Stimulated activated CD4-positive, alpha-beta T cell treated with anti-CD3 and anti-CD28 coated beads, Interleukin-4, amount 100 ng/mL, for 1 hour (primary cell): ENCODE measurements around the gene UBIAD1.
"Not testable (repeated sequence)": the region's sequence is repeated elsewhere in the genome, so short reads cannot be mapped to it uniquely, and the experiment has no call there.

Experiments
- DNase-seq: peaks from one replicate; pipeline ENCODE4 v3.0.0-alpha.2; 2020

Gene UBIAD1, protein sequence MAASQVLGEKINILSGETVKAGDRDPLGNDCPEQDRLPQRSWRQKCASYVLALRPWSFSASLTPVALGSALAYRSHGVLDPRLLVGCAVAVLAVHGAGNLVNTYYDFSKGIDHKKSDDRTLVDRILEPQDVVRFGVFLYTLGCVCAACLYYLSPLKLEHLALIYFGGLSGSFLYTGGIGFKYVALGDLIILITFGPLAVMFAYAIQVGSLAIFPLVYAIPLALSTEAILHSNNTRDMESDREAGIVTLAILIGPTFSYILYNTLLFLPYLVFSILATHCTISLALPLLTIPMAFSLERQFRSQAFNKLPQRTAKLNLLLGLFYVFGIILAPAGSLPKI

GRCh38 chr1:11272832-11273594 lies at the start of gene UBIAD1:
Gene UBIAD1, plus strand, starts transcription at chr1:11273198. Its CDS starts 334 bp downstream, at chr1:11273532.
- peak; percentile 86 for DNase-seq

DNA sequence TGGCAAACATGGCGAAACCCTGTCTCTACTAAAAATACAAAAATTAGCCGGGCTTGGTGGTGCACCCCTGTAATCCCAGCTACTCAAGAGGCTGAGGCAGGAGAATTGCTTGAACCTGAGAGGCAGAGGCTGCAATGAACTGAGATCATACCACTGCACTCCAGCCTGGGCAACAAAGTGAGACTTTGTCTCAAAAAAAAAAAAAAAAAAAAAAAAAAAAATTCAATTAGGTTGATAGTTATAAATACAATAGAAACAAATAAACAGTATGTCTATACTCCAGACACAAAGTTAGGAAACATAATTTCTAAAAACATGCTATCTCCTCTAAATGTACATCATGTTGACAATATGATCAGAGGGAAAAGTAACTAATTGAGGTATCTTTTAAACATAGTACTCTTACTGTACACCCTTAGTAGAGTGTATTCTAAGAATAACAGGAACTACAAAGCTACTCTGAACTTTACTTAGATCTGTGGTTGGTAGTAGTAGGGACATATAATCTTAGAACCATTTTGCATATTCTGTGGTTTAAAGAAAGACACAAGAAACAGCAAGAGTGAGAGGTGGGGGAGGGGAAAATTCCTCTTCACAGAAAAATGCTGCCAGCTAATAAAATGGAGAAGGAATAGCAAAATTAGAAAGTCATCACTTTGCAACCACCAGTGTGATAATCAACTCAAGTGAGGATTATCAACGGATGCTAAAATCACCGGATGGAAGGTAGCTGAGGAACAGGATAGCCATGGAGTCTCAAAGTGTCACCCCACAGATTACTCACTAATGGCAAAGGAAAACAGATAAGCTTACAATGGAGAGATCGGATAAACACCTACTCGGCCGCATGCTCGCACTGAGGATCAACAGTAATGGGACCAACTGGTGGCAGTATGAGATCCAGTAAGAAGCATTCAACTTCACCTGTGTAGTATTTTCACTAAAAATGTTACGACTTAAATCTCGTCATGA lies 45.6 kb upstream of the UBIAD1 start:
- no peak for DNase-seq

DNA sequence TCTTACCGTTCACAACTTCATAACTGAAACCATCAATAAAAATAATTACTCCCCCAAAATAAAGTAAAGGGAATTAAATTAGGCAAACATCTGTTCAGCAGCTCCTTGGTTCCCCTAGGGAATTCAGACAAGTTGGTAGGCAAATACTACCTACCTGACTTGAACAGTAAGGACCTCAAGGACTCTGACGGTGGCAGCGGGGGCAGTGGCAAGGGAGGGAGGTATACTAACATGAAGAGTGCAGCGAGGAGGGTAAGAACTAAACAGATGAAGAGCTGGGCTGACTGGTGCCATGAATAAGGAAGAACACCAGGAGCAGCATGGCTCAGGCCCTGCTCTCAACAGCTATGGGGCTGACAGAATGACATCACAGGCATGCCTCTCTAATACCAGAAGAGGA lies 43.8 kb upstream of the UBIAD1 start:
- DNase-seq, result no peak

DNA sequence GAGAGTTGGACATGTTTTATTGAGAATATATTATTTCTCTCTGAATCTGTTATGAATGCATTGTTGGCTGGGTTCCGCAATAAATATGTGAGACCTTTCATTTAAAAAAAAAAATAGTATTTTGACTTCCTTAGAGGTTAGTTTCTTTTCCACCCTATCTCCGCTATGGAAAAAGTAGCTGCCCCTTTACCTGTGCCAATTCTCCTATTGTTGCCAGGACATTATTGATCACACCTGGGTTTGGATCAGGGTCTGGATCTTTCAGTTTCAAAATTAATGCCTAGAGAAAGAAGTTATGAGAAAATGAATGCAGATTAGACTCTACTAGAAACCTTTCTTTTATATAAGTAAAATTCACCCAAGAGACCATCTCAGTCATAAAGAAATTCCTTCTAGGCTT lies 39.8 kb upstream of the UBIAD1 start:
- DNase-seq, result no peak

DNA sequence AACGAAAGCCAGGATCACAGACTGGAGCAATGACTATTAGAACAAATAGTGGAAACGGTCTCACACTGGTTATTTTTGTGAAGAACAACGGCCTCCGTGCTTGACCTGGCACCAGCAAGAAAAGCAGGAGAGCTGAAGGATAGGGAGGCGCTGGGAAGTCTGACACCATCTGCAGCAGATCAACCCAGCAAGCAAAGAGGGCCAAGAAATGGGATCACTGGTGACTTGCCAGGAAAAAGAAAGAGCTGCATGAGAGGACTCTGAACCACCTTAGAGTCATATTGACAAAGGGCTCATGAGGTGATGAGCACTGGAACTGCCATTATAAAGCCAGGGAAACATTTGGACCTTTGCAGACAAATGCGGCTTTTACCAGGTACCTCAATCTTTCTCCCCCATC lies 35.6 kb upstream of the UBIAD1 start:
- DNase-seq, result no peak

GRCh38 chr1:11238311-11238710 lies 34.7 kb upstream of the UBIAD1 start:
- no peak for DNase-seq

- no peak for DNase-seq
Observed at GRCh38 chr1:11245248-11245647, 27.8 kb upstream of the UBIAD1 start.

DNA sequence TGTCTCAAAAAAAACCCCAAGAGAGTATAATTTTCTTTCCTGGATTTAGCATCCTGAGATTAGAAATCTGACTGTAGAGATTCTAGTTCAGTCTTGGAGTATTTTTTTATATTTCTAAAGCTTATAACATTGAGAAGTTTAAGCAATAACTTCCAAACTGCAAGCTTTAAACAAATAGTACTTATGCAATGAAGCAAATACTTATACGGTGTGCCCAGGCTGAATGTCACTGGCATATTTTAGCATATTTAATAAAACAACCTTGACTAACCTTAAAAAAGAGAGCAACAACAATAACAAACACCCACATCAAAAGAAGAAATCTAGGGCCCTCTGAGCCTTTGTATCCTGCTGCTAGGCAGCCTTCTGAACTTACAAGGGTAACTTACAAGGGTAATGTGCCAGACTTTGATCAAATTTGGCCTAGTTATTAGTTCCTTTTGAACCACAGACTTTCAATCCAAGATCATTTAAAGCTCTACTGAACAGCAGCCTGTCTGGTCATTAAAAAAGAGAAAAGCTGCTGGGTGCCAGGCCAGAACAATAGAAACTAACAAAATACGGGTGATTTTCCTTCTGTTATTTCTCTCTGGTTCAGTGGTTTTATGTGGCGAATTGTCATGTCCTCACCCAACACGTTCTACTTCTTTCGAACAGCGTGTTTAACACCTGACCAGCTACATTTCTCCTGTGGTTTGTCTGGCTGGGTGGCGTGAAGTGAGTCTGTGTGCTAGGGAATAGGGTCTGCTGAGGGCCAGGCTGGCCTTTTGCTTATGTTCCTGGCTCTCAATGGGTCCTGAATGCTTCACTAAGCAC lies 26.9 kb upstream of the UBIAD1 start:
- no peak for DNase-seq

GRCh38 chr1:11248169-11248568 lies 24.8 kb upstream of the UBIAD1 start:
- DNase-seq, result no peak

GRCh38 chr1:11252538-11252937 lies 20.5 kb upstream of the UBIAD1 start:
- no peak for DNase-seq

DNA sequence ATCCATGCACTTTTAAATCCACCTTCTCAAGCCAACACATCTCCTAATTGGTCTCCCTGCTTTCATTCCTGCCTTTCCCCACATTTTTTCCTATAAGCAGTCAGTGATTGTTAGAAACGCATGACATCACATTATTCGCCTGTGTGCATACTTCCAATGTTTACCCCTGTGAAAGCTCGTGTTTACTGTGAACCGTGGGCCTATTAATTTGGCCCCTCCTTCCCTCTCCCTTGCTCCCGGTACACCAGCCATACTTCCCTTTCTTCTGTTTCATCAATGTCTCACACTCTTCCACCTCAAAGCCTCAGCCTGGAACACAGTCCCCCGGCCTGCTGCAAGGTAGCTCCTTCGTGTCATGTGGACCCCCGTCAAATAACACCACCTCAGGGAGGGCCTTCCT lies 19.8 kb upstream of the UBIAD1 start:
- DNase-seq, result no peak

- no peak for DNase-seq
Observed at GRCh38 chr1:11256299-11256698, 16.7 kb upstream of the UBIAD1 start.

GRCh38 chr1:11262171-11263049 lies 10.6 kb upstream of the UBIAD1 start, which contains the start of gene MTOR:
Gene MTOR, minus strand, starts transcription at chr1:11262551. Its CDS starts 3,142 bp downstream, at chr1:11259409.
- peak; percentile 92 for DNase-seq

- no peak for DNase-seq
Observed at GRCh38 chr1:11266268-11267074, 6.5 kb upstream of the UBIAD1 start.

DNA sequence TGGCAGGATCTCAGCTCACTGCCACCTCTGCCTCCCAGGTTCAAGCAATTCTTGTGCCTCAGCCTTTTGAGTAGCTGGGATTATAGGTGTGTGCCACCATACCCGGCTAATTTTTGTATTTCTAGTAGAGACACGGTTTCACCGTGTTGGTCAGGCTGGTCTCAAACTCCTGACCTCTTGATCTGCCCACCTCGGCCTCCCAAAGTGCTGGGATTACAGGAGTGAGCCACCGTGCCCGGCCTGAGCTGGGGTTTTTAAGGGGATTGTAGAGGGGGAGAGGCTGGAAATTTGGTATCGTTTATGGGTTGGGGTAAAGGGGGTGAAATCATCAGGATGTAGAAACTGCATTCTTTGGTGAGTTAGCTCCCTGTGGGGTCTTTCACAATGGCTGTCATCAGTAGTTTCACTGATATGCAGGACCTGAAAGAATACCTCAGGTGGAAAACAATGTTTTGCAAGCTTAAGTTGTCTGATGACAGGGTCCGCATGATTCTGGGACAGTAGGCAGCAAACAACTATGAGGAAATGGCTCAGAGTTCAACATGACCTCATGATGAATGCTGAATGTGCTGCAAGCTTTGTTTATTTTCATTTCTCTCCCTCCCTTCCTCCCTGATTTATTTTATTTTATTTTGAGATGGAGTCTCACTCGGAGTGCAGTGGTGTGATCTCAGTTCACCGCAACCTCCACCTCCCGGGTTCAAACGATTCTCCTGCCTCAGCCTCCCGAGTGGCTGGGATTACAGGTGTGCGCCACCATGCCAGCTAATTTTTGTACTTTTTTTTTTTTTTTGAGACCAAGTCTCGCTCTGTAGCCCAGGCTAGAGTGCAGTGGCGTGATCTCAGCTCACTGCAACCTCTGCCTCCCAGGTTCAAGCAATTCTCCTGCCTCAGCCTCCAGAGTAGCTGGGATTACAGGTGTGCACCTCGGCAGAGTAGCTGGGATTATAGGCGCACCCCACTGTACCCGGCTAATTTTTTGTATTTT lies 5.4 kb upstream of the UBIAD1 start:
- DNase-seq, result not testable (repeated sequence)

DNA sequence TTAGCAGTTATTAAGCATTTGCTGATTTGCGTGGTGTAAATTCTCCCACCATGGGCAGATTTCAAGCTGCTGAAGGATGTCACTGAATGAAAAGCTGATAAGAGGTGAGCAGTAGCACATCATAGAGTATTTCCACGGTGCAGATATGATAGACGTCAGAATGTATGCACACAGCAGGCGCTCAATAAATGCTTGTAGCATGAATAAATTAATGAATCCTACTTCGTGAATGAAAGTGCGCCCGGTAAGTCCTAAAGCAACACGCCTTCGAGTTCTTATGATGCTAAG lies 510 bp upstream of the UBIAD1 start:
- no peak for DNase-seq

DNA sequence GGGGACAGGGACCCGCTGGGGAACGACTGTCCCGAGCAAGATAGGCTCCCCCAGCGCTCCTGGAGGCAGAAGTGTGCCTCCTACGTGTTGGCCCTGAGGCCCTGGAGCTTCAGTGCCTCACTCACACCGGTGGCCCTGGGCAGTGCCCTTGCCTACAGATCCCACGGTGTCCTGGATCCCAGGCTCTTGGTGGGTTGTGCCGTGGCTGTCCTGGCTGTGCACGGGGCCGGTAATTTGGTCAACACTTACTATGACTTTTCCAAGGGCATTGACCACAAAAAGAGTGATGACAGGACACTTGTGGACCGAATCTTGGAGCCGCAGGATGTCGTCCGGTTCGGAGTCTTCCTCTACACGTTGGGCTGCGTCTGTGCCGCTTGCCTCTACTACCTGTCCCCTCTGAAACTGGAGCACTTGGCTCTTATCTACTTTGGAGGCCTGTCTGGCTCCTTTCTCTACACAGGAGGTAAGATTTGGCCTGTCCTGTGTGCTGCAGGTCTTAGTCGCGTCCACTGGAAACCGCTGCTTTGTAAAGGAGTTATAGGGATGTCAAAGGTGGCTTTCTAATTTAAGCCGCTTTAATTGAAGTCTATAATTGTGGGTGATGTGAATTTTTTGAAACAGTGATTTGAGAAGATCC lies 717 bp downstream of the UBIAD1 start:
- DNase-seq, result no peak

DNA sequence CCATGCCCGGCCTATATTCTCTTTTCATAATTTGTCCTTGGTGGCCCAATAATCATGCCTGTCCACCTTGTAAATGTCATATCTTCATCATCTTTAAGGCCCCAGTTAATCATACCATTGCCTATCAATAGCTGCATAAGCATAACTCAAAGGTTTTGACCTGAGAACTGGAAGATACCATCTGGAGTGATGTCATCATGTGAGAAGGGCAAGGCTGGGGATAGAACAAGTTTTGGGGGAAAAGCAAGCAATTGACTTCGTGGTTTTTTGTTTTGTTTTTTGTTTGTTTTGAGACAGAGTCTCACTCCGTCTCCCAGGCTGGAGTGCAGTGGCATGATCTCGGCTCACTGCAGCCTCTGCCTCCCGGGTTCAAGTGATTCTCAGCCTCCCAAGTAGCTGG lies 6.2 kb downstream of the UBIAD1 start:
- DNase-seq, result no peak

DNA sequence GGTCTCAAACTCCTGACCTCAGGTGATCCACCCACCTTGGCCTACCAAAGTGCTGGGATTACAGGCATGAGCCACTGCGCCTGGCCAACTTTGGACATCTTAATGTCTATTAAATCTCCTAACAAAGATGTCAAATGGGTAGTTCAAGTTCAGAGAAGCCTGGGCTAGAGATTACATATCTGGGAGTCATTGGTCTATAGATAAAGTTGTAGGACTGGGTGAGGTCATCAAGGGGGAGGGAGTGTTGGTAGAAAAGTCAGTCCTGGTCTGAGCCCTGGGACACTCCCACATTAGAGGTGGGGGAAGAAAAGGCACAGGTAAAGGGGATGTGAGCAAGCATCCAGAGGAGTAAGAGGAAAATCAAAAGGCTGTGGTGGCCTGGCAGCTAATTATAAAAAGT lies 6.6 kb downstream of the UBIAD1 start:
- no peak for DNase-seq
